Ishikawa (cell line): ENCODE results near the gene AP4B1.

ENCODE experiments used
- CREB1 ChIP-seq: IDR thresholded peaks from 2 replicates; pipeline ENCODE4 v1.6.1; 2012; ENCODE audit warnings: low read depth
- ZBTB7A ChIP-seq: IDR thresholded peaks from 2 replicates; pipeline ENCODE4 v1.6.1; 2012; ENCODE audit warnings: low read depth

DNA sequence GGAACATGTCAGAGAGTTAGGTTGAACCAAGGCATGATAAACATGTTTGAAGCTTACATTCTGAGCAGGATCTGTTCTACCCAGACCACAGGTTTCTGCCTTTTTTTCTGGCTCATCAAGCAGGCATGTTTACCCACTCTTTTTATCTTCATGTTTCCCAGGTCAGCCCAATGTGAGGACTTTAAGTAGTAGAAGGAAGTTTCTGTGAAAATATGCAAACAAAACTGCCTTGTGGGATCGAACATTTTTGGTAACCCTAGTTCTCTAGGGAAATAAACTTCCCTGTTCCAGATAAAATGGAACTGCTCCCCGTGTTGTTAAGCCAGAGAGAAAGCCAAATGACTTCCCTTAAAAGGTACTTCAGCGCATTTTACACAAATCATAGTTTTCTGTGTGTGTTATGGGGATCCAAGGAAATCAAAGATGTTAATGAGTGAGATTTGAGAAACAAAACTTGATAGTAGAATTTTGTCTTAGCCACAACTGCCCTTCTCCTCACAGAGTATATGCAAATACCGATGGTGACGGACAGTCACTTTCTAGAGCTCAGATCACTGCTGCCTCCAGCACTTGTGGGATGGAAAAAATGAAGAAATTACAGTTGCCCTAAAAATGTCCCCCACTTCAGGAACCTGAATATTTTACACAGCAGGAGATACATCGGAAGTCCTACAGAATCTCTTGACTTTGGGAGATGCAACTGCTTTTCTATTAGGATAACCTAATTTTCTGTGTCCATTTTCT, 23.8 kb upstream of the AP4B1 start:
- TF ChIP-seq ZBTB7A, result no peak
- TF ChIP-seq CREB1, result no peak
